ENCODE measurements around the gene LDB3.

DNA sequence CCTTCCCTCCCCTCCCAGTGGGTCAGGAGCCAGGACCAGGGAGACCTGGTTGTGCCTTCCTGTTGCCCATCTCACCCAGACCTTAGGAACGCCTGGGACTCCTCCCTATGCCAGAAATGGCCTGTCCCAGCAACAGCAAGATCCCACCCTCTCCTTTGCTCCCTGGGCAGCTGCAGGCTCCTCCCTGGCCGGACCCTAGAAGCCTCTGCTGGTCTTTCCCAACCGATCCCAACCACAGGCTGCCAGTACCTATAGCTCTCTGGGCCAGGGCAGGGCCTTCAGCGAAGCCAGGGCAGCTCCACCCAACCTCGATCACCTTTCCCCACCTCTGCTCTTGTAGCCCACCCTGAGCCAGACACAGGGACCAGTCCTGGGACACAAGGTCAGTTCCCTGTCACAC lies 21.9 kb downstream of the LDB3 start:
- TF ChIP-seq, protein P1, sequence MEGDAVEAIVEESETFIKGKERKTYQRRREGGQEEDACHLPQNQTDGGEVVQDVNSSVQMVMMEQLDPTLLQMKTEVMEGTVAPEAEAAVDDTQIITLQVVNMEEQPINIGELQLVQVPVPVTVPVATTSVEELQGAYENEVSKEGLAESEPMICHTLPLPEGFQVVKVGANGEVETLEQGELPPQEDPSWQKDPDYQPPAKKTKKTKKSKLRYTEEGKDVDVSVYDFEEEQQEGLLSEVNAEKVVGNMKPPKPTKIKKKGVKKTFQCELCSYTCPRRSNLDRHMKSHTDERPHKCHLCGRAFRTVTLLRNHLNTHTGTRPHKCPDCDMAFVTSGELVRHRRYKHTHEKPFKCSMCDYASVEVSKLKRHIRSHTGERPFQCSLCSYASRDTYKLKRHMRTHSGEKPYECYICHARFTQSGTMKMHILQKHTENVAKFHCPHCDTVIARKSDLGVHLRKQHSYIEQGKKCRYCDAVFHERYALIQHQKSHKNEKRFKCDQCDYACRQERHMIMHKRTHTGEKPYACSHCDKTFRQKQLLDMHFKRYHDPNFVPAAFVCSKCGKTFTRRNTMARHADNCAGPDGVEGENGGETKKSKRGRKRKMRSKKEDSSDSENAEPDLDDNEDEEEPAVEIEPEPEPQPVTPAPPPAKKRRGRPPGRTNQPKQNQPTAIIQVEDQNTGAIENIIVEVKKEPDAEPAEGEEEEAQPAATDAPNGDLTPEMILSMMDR (IDR thresholded peaks at IDR 0.05; ENCODE audit: low read length) = no peak
- no peak for TF ChIP-seq EZH2phosphoT487 (IDR thresholded peaks at IDR 0.05; ENCODE audit: low read length)
